Measurements from ENCODE around the gene NXT1.

Gene NXT1

GRCh38 chr20:23367770-23368169, 17.2 kb downstream of the NXT1 start:
- no peak overlapping the region for H3K27ac ChIP-seq
- no peak for DNase-seq
- H3K36me3 ChIP-seq: peaks cover 81% of the 10 kb centered on the region
- no peak for TF ChIP-seq CTCF (IDR thresholded peaks at IDR 0.05; ENCODE audit: low read depth, low read length)
- no peaks in the 10 kb centered on the region for H3K27me3 ChIP-seq (ENCODE audit: insufficient read depth, low read depth, severe bottlenecking)
- no peak overlapping the region for H3K4me3 ChIP-seq (ENCODE audit: low read depth, low read length)
- no peaks in the 10 kb centered on the region for H3K9me3 ChIP-seq (ENCODE audit: severe bottlenecking)

- TF ChIP-seq CTCF (IDR thresholded peaks at IDR 0.05; ENCODE audit: low read depth, low read length): no peak
- DNase-seq: no peak
- Histone ChIP-seq H3K9me3 (ENCODE audit: severe bottlenecking) (no peaks in the 10 kb centered on the region), H3K36me3 (peaks cover 88% of the 10 kb centered on the region), H3K4me3 (ENCODE audit: low read depth, low read length) (no peak overlapping the region), H3K27ac (no peak overlapping the region), H3K27me3 (ENCODE audit: insufficient read depth, low read depth, severe bottlenecking) (no peaks in the 10 kb centered on the region)
Observed at GRCh38 chr20:23368316-23369071, 17.9 kb downstream of the NXT1 start.

GRCh38 chr20:23369072-23369823, 18.7 kb downstream of the NXT1 start:
- Histone ChIP-seq H3K4me3 (ENCODE audit: low read depth, low read length) (no peak overlapping the region), H3K27me3 (ENCODE audit: insufficient read depth, low read depth, severe bottlenecking) (no peaks in the 10 kb centered on the region), H3K27ac (no peak overlapping the region), H3K36me3 (peaks cover 95% of the 10 kb centered on the region), H3K9me3 (ENCODE audit: severe bottlenecking) (no peaks in the 10 kb centered on the region)
- TF ChIP-seq CTCF (IDR thresholded peaks at IDR 0.05; ENCODE audit: low read depth, low read length): no peak
- DNase-seq: no peak

DNA sequence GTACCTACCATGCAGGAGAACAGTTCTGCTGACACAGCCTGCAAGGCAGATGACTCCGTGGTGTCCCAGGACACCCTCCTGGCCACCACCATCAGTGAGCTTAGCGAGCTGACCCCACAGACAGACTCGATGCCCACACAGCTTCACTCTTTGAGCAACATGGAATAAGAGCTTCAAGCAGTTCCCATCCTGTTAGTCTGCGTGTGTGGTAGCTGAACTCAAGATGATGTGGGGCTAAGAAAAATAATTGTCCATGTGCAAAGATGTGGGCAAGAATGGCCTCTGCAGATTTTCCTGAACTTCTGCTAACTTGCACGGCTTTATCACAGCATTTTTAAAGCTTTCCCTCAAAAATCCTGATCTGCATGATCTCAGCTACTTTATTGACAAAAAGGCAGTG, 19.7 kb downstream of the NXT1 start:
- DNase-seq: no peak
- TF ChIP-seq CTCF (IDR thresholded peaks at IDR 0.05; ENCODE audit: low read depth, low read length): no peak
- H3K36me3 ChIP-seq: peaks cover 93% of the 10 kb centered on the region
- H3K27me3 ChIP-seq (ENCODE audit: insufficient read depth, low read depth, severe bottlenecking): no peaks in the 10 kb centered on the region
- H3K27ac ChIP-seq: no peak overlapping the region
- H3K4me3 ChIP-seq (ENCODE audit: low read depth, low read length): no peak overlapping the region
- no peaks in the 10 kb centered on the region for H3K9me3 ChIP-seq (ENCODE audit: severe bottlenecking)

- H3K27me3 ChIP-seq (ENCODE audit: insufficient read depth, low read depth, severe bottlenecking): no peaks in the 10 kb centered on the region
- no peak overlapping the region for H3K4me3 ChIP-seq (ENCODE audit: low read depth, low read length)
- no peak overlapping the region for H3K27ac ChIP-seq
- H3K36me3 ChIP-seq: peaks cover 93% of the 10 kb centered on the region
- TF ChIP-seq CTCF (IDR thresholded peaks at IDR 0.05; ENCODE audit: low read depth, low read length): no peak
- DNase-seq: no peak
- H3K9me3 ChIP-seq (ENCODE audit: severe bottlenecking): no peaks in the 10 kb centered on the region
Observed at GRCh38 chr20:23370873-23371272, 20.3 kb downstream of the NXT1 start.
